GM18517 (cell line): ENCODE data around the gene TRMT10B.
"Not testable (repeated sequence)": the region's sequence is repeated elsewhere in the genome, so short reads cannot be mapped to it uniquely, and the experiment has no call there.

ENCODE experiments used
- ATAC-seq: cut with Tn5 transposase; IDR thresholded peaks from one replicate; pipeline ENCODE4 v1.9.1; 2021; ENCODE audit warnings: mild to moderate bottlenecking, moderate library complexity; ENCODE audit not compliant: unreplicated experiment

The TRMT10B gene

DNA sequence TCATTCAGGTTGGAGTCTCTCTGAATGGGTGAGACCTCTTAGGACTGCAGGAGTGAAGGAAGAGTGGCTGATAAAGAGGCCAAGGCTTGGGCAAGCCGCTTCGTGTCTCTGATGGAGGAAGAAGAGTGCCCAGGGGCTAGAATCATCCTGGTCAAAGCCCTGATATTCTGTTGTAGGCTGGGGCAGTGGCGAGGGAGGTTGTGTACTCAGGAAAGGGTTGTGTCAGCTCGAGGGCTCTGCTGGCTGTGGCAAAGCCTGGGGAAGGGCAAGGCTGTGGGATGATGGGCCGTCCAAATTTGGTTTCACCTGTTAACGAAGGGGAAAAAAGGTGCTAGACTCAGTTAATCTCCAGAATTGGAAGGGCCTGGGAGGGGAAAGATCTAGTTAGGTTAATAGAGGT, 2.4 kb upstream of the TRMT10B start:
- no peak for ATAC-seq

DNA sequence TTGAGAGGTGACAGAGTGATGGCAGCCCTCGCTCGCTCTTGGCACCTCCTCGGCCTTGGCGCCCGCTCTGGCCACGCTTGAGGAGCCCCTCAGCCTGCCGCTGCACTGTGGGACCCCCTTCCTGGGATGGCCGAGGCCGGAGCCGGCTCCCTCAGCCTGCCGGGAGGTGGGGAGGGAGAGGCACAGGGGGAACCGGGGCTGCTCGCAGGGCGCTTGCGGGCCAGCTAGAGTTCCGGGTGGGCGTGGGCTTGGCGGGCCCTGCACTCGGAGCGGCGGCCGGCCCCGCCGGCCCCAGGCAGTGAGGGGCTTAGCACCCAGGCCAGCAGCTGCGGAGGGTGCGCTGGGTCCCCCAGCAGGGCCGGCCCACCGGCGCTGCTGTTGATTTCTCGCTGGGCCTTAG, 1.9 kb upstream of the TRMT10B start:
- ATAC-seq, result not testable (repeated sequence)

DNA sequence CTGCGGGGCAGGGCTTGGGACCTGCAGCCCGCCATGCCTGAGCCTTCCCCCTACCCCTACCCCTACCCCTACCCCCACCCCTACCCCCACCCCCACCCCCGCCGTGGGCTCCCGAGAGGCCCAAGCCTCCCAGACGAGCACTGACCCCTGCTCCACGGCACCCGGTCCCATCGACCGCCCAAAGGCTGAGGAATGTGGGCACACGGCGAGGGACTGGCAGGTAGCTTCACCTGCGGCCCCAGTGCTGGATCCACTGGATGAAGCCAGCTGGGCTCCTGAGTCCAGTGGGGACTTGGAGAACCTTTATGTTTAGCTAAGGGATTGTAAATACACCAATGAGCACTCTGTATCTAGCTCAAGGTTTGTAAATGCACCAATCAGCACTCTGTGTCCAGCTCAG, 1.5 kb upstream of the TRMT10B start:
- not testable (repeated sequence) for ATAC-seq

DNA sequence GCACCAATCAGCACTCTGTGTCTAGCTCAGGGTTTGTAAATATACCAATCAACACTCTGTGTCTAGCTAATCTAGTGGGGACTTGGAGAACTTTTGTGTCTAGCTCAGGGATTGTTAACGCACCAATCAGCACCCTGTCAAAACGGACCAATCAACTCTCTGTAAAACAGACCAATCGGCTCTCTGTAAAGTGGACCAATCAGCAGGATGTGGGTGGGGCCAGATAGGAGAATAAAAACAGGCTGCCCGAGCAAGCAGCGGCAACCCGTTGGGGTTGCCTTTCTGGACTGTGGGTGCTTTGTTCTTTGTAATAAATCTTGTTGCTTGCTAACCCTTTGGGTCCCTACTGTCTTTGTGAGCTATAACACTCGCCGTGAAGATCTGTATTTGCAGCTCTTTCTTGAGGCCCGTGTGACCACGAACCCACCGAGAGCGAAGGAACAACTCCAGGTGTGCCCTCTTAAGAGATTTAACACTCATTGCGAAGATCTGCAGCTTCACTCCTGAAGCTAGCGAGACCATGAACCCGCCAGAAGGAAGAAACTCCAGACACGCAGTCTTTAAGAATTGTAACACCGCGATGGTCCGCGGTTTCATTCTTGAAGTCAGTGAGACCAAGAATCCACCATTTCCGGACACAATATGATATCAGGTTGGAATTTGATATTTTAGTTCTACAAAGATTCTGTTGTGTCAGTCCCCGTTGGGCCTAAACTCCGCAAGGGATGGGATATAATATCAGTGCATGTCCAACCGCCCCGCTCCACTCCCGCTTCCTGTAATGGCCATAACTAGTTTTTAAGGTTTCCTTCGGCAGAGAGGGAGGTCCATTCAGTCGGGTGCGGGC, 740 bp upstream of the TRMT10B start:
- no peak for ATAC-seq

DNA sequence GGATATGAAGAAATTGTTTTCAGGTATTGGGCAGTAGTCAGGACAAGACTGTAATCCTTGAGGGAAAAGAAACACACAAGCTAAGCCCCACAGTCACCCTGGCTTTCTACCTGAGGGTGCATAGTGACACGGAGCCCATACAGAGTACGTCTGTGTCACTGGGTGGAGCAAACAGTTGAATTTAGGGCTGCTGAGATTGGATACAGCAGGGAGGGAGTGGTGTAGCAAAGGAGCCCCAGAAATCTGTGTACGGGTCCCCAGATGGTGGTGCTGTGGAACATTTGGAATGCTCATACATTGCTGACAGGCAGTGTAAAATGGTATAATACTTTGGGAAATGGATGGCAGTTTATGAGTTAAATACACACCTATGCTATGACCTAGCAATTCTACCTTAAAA, 5.1 kb downstream of the TRMT10B start:
- ATAC-seq, result no peak

DNA sequence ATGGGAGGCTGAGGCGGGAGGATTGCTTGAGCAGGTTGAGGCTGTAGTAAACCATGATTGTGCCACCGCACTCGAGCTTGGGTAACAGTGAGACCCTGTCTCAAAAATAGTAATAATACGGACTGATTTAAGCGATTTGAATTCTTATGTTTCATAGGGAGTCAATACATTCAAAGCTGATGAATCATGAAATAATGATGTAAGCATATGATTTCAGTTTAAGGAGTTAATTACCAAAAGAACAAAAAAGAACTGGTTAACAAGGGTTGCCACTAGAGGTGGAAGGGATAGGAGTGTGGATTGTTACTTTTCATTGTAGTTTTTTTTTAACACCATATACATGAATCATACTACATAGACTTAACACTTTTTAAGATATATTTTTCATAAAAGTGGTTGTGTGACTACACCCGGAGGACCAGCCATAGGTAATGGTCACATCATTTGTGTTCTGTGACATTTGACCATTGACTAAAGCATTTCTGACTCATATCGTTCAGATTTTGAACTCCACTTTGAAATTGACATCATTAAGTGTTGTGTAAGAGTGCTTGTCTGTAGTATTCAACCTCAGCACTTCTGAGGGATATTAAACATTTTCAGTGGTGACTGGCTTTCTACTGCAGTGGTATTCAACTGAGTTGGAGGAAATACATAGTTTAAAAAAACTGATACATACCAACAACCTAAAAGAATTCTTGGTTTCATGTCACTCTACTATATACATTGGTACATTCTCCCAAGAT, 7.0 kb downstream of the TRMT10B start:
- ATAC-seq, result no peak

DNA sequence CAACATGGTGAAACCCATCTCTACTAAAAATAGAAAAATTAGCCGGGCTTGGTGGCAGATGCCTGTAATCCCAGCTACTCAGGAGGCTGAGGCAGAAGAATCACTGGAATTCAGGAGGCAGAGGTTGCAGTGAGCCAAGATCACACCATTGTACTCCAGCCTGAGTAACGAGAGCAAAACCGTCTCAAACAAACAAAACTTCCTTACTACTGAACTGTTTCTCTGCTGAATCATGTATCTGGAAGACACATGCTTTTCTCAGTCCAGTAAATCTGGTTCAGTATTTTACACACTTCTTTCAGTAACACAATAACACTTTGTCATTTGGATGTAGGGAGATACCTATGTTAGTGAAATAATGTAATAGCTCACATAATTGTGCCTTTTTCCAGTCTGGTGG, 7.9 kb downstream of the TRMT10B start:
- no peak for ATAC-seq

DNA sequence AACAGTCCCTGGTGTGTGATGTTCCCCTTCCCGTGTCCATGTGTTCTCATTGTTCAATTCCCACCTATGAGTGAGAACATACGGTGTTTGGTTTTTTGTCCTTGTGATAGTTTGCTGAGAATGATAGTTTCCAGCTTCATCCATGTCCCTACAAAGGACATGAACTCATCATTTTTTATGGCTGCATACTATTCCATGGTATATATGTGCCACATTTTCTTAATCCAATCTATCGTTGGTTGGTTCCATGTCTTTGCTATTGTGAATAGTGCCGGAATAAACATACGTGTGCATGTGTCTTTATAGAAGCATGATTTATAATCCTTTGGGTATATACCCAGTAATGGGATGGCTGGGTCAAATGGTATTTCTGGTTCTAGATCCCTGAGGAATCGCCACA, 11.7 kb downstream of the TRMT10B start:
- ATAC-seq, result not testable (repeated sequence)

DNA sequence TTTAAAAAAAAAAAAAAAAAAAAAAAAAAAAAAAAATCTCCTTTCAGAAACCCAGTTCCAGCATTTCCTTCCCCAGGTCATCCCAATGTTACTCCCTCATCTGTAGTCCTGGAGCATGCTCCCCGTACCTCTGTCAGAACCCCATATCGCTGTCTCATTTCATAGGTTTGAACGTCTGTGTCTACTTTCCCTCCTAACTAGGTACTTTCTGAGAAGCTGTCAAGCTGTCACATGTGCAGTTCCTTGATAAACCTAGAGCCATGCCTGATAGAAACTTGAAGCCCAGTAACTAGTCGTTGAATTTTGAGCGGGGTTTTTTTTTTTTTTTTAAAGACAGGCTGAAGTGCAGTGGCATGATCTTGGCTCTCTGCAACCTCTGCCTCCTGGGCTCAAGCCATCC, 15.7 kb downstream of the TRMT10B start:
- ATAC-seq, result no peak

DNA sequence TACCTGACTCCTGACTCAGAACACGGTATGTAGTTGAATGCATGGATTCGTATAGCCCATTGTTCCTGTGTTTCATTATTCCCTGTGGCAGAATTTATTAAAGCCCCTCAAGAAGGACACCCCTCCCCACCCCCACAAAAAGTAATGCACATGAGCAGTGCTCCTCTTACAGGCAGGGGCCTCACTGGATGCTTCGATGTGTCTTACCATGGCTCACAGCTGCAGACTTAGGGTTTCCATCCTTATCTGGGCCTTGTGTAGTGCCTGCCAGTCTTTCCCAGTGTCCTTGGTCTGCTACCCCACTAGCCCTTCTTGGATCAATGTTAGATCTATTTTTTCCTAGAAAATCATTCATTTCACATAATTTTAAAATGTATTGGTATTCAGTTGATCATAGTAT, 16.4 kb downstream of the TRMT10B start:
- ATAC-seq, result no peak

DNA sequence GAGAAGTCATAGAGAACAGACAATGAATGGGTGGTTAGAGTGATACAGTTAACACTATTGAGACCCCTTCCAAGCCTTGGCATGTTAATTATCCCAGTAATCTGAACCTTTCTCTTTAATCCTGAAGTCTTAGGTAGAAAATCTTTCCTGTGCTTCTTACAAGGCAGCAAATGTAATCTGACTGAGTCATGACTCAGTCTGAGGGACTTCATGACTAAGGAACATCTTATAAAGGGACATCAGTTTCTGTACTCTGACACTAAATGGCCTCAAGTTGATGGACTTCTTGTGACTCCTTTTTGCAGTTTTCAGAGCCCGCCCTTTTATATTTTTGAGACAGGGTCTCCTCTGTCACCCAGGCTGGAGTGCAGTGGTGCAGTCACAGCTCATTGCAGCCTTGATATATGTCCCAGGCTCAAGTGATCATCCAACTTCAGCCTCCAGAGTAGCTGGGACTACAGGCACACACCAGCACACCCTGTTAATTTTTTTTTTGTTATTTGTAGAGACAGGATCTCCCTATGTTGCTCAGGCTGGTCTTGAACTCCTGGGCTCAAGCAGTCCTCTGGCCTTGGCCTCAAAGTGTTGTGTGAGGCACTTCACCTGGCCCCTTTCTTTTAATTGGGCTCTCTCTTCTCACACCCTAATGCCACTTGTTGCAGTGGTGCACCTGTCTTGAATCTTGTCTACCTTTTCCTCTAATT, 21.8 kb downstream of the TRMT10B start:
- ATAC-seq, result no peak

DNA sequence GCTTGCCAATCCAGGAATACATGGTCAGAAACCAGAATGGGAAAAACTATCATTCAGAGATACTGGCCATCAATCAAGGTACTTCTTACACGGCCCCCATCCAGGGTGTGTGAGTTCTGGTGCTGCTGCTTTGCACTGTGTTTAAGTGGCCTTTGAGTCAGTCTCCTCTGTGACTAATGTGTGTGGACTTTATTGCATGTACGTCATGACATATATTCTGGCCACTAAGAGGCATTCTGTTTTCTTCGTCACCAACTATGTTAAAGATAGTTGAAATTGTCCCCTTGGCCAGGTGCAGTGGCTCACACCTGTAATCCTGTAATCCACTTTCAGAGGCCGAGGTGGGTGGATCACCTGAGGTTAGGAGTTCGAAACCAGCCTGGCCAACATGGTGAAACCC, 22.7 kb downstream of the TRMT10B start:
- no peak for ATAC-seq

DNA sequence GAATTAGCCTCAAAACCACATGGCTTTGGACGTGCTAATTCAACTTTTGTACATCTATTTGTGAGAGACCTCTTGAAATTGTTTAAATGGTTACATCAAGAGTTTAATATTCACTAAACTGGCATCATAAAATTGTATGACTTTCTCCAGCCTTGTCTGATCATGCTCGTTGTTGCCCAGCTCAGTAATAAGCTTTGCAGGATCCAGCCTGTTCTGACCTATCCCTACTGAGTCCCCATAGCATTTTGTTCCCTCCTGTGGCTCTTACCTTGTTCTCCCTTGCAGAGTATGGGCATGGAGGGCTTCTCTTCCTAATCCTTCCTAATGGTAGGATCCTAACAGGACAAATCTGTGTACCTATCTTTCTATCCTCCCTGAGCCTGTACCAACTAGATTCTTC, 24.9 kb downstream of the TRMT10B start:
- ATAC-seq, result no peak

DNA sequence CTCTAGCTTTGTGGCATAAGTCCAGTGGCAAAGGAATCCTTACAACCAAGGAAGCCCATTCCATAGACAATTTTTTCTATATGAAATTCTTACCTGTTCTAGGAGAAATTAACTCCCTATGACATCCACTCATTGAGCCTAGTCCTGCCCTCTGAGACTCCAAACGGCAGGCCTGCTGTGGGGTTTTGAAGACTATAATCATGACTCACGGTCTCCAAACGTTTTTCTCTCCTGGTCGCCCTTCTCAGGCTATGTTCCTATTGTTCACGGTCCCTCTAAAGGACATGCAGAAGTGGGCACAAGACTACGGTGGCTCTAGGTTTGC, 30.6 kb downstream of the TRMT10B start:
- ATAC-seq, result no peak

DNA sequence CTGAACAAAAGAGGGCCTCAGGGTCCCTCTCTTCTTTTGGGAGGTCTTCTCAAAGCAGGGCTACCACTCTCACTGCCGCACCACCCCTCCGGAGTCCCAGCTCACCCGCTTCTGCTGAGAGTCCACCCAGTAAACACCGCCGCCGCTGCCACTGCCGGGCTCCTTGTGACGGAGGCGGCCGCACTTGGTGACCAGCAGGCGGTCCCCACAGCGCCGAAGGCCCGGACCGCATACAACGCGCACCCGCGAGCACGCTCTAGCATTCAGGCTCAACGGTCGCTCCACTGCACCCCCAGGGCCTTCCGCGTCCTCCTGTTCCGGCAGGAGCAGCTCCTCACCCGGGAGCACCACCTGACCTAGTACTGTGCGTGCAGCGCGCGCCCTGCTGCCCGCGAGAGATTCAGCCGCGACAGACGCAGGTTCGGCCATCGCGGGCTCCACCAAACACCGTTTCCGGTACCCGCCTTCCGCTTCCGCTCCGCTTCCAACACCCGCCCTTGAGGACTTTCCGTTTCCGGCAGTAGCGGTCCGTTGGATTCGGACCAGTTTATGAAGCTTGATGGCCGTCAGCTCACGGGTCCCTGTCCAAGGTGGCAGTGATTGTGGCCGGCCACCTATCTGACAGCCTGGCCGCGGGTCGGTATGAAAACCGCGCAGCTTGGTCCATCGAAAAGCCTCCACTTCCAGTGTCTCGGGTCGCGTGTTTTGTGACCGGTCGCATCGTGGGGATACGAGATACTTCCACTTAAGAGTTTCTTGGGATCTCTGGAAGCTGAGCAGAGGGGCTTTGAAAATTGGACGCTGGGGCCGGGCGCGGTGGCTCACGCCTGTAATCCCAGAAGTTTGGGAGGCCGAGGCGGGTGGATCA, 31.2 kb downstream of the TRMT10B start, which contains the start of gene EXOSC3:
EXOSC3 (minus strand) TSS at position 449 of the 868 bp plus-strand sequence; CDS start at position 429, 20 bp downstream.
- peak; percentile 92 for ATAC-seq

DNA sequence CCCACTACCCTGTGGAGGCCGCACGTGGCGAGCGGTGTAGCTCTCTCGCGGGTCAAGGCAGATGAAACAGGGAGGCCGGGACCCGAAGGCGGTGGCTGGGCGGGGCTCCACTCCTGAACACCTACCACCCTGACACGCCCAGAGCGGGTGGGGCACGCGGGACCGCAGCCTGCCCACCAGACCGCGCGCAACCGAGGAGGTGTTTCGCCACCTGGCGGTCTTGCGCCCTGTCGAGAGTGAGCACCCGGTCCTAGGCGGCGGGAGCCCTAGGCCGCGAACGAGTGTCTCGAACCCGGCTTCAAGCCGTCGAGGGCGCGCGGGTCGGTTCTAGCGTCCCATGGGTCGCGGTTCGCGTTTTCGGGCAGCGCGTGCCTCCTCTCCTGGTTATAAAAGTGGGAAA, 33.5 kb downstream of the TRMT10B start:
- no peak for ATAC-seq

DNA sequence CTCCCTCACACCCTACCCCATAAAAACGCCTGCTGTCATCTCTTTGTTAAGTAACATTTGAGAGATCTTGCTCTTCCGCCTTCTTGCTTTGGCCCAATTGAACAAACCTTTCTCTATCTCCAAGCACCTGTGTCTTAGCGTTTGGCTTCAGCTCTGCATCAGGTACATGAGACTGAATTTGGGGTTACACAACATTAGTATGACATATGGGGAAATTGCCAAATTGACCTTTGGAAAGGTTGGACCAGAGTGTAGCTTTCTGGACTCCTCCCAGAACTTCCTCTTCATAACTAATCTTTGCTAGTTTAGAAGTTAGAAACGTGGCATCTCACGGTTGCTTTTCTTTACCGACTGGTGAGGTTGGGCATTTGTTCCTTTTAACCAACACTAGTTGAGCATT, 34.7 kb downstream of the TRMT10B start:
- no peak for ATAC-seq

DNA sequence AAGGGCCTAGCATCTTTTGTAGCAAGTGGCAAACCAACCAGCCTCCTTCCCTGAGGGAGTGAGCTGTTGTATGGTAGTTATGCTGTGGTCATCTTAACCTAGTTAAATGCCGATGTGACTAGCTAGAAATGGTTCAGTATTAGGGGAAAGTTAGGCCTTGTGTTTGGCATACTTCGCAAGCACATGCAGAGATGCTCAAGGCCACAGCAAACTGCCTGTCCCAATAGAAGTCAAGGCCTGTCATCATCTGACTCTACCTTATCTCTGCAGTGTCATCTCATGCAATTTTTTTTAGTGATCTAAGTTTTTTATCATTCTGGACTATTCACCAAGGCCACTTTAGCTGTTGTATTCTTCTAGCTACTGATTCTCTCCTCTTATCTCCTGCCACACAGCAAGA, 36.5 kb downstream of the TRMT10B start:
- no peak for ATAC-seq

DNA sequence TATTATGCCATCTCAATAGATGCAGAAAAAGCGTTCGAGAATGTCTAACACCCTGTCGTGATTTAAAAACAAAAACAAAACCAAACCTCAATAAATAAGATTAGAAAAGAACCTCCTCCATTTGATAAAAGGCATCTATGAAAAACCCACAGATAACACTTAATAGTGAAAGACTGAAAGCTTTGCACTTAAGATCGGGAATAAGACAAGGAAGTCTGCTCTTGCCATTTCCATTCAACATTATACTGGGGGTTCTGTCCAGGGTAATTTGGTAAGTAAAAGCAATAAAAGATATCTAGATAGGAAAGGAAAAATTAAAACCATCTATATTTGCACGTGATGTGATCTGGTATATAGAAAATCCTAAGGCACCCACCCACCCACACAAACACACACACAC, 38.5 kb downstream of the TRMT10B start:
- no peak for ATAC-seq

DNA sequence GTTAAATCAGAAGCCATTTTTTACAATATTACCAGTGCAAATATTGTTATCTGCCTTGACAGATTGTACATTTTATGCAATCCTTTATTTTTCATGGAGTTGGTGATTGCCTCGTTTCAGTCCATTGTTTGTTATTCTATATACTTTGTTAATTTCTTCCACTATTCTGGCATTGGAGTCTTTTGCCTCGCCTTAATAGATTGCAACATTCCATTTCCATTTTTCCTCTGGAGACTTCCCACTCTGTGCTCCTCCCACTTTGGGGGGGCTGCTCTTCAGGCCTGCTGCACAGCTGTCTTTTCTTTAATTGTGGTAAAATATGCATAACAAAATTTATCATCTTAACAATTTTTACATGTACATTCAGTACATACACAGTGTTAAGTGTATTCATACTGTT, 42.6 kb downstream of the TRMT10B start:
- ATAC-seq, result no peak

DNA sequence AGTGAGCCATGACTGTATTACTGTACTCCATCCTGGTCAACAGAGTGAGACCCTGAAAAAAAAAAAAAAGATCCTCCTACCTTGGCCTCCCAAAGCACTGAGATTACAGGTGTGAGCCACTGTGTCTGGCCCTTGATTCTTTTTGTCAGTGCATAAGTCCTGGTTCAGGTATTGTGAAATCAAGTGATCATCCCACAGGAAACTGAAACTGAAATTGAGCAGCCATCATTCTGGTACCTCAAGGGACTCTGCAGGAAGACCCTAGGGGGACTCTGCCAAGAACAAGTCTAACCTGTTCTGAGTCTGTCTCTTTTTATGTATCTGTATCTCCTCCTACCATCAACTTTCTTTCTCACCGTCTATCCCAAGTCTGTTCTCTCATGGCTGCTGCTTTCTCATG, 45.1 kb downstream of the TRMT10B start:
- ATAC-seq, result no peak
